GM19099 (cell line): ENCODE data around the gene IQSEC3.

Source experiments
- POLR2A ChIP-seq: IDR thresholded peaks from 3 replicates; pipeline ENCODE4 v1.6.1; 2011; ENCODE audit warnings: low read depth; ENCODE audit not compliant: insufficient read length; ENCODE audit errors: extremely low read depth

The IQSEC3 gene

GRCh38 chr12:220946-221550 is 154.5 kb downstream of the IQSEC3 start:
- TF ChIP-seq POLR2A: no peak

GRCh38 chr12:221736-222135 is 155.2 kb downstream of the IQSEC3 start:
- TF ChIP-seq POLR2A: no peak

- no peak for TF ChIP-seq POLR2A
Measured at GRCh38 chr12:223841-224240, 157.3 kb downstream of the IQSEC3 start.

- no peak for TF ChIP-seq POLR2A
Measured at GRCh38 chr12:224330-224729, 157.8 kb downstream of the IQSEC3 start.

- no peak for TF ChIP-seq POLR2A
Measured at GRCh38 chr12:225012-225411, 158.4 kb downstream of the IQSEC3 start.

- TF ChIP-seq POLR2A: no peak
Measured at GRCh38 chr12:226401-226800, 159.8 kb downstream of the IQSEC3 start.

GRCh38 chr12:227286-227915 is 160.8 kb downstream of the IQSEC3 start:
- no peak for TF ChIP-seq POLR2A
